GM10266 (cell line): ENCODE measurements around the gene MTIF3.

Experiments used
- DNase-seq: peaks from one replicate; pipeline ENCODE4 v3.0.0; 2012; ENCODE audit errors: extremely low spot score
- TF ChIP-seq, protein P1 (sequence below): IDR thresholded peaks from 2 replicates; pipeline ENCODE4 v1.5.1; 2012; ENCODE audit warnings: mild to moderate bottlenecking, low read depth; ENCODE audit not compliant: control insufficient read depth, insufficient read depth; ENCODE audit errors: missing control alignments

Gene MTIF3

DNA sequence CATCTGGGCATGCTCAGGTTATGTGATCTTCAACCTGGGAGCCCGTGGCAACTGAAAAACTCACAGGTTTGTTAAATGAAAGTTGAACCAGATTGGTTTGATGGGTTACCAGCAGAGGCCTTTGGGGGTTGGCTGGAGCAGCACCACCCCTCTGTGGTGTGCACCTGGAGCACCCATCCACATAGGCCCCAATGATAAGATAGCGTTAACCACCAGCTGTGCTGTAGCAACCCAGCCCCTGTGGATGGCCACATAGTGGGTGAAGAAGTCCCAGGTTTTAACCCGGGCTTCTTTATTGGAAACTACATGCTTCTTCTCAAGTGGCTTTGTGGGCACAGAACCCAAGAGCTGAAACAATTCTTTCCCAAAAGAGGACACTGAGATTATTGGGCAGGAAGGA lies 22.6 kb upstream of the MTIF3 start:
- TF ChIP-seq, protein P1, sequence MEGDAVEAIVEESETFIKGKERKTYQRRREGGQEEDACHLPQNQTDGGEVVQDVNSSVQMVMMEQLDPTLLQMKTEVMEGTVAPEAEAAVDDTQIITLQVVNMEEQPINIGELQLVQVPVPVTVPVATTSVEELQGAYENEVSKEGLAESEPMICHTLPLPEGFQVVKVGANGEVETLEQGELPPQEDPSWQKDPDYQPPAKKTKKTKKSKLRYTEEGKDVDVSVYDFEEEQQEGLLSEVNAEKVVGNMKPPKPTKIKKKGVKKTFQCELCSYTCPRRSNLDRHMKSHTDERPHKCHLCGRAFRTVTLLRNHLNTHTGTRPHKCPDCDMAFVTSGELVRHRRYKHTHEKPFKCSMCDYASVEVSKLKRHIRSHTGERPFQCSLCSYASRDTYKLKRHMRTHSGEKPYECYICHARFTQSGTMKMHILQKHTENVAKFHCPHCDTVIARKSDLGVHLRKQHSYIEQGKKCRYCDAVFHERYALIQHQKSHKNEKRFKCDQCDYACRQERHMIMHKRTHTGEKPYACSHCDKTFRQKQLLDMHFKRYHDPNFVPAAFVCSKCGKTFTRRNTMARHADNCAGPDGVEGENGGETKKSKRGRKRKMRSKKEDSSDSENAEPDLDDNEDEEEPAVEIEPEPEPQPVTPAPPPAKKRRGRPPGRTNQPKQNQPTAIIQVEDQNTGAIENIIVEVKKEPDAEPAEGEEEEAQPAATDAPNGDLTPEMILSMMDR = no peak
- no peak for DNase-seq

DNA sequence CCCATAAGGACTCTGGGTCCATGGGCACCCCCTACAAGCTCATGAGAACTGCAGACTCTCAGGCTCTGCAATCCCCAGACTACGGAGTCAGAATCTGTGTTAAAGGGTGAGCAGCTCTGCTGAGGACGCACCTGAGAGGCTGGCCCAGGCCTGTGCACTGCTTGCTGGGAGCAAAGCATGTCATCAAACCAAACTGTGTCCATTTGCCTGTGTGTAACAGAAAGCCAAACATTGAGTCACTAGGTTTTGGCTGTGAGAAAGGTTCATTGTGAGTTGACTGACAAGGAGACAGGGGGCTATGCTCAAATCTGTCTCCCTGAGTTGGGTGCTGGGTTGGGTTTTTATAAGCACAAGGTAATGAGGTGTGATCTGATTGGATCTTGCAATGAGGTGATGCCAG lies 22.1 kb upstream of the MTIF3 start:
- TF ChIP-seq, protein P1 = no peak

DNA sequence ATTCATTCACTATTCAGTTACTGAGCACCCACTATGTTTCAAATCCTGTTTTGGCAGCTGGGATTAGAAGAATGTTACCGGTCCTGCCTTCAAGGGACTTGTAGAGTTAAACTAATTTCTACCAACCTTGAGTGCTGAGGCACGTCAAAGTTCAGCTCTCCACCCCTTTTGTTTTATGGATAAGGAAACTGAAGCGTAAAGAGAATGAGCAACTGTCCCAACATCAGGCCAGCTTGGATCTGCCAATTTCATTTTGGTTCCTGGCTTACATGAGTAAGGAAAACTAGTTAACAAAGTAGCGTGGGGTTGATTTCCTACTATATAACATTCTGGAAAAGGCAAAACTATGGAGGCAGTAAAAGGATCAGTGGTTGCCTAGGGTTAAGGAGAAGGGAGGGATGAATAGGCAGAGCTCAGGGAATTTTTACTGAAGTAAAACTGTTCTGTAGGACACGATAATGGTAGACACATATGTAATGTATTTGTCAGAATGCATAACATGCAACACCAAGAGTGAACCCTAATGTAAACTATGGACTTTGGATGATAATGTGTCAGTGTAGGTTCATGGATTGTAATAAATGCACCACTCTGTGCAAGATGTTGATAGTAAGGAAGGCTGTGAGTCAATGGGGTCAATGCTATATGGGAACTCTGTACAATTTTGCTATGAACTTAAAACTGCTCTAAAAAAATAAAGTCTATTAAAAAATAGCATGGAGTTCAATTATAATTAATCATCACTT lies 19.9 kb upstream of the MTIF3 start:
- DNase-seq = no peak
- TF ChIP-seq, protein P1 = no peak

More for the DNA sequence above, 22.1 kb upstream of the MTIF3 start:
- no peak for DNase-seq

DNA sequence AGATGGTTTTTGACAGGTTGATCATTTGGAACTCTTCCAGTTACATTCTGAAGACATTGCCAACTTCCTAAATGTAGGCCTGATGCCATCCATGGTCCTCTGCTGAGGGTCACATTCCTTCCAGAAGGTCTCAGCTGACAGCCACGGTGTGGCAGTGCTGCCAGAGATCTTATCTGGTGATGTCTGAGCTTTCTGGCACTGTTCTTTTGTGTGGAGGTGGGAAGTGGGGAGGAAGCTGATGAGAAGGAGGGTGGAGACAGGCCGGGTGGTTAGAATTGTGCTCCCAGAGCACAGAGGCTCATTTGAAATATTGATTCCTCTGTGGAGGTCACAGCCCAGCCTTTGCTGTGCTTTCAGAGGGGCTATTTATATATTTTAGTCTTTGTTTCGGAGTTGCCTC lies 16.1 kb upstream of the MTIF3 start:
- TF ChIP-seq, protein P1 = no peak
- no peak for DNase-seq

DNA sequence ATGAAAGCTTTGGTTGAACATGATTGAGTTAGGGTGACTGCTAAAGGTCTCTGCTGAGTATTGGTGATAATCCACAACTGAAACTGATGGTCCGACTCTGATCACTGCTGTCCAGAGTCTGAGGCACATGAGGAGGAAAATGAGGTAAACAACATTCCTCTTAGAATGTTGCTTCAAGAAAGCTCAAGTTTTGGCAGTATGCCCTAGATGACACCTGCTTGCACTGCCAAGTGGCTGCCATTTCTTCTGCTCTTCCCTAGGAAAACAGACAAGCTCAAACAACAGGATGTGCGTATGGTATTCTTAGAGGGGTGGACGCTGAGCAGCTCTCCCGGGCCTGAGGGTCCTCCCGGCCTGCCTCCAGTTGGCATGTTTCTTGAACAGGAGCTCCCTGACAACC lies 15.2 kb upstream of the MTIF3 start:
- DNase-seq = no peak
- TF ChIP-seq, protein P1 = no peak

DNA sequence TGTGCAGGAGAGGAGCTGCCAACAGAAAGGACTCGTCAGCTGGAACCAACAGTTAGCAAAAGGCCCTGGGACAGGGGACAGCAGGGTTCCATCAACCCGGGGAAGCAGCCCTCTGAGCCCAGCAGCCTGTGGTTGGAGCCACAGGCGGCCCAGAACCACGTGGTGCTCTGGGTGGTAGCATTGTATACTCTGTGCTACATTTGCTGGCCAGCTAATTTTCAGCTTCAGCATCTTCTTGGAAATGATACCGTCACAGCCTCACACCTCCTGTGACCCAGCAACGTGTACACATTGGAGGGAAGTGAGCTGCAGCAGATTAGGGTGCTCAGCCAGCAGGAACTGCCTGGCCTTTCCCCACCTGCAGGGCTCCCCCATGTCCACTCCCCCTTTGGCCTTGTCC lies 13.1 kb upstream of the MTIF3 start:
- no peak for DNase-seq
- TF ChIP-seq, protein P1 = no peak

DNA sequence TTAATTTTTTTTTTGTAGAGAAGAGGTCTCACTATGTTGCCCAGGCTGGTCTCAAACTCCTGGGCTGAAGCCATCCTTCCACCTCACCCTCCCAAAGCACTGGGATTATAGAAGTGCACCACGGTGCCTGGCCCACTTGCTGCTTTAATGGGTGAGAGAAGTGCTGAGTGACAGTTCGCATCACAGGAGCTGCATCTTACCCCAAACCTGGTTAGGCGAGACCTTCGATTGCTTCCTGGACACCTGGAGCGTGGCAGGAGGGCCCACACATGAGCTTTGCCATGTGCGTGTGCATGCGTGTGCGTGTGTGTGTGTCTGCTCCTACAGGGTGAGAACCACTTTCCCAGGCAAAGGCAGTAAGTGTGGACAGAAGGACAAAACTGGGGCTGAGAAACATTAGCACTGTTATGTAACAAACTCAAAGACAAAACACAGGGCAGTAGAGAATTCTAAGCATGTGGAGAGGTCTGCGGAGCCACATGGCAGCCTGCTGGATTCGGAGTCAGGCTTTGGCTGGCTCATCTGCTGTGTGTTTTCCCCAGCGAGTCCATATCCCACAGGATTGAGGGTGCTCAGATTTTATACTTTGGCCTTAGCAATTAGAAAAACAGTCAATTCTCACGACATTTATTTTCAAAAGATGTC lies 11.7 kb upstream of the MTIF3 start:
- TF ChIP-seq, protein P1 = no peak
- DNase-seq = no peak
